ENCODE results near the gene PPIL1. TPM values are rescaled to one million over a fixed set of nuclear protein-coding genes. Genes with fewer than 3 reads are reported as not detected.
A peak's percentile ranks its signal among the peaks of the same experiment; 100 is the strongest.

The PPIL1 gene
- total RNA-seq, 4 donors from 2014 or later, result 2.2 to 9.3 (median 7.3) TPM

DNA sequence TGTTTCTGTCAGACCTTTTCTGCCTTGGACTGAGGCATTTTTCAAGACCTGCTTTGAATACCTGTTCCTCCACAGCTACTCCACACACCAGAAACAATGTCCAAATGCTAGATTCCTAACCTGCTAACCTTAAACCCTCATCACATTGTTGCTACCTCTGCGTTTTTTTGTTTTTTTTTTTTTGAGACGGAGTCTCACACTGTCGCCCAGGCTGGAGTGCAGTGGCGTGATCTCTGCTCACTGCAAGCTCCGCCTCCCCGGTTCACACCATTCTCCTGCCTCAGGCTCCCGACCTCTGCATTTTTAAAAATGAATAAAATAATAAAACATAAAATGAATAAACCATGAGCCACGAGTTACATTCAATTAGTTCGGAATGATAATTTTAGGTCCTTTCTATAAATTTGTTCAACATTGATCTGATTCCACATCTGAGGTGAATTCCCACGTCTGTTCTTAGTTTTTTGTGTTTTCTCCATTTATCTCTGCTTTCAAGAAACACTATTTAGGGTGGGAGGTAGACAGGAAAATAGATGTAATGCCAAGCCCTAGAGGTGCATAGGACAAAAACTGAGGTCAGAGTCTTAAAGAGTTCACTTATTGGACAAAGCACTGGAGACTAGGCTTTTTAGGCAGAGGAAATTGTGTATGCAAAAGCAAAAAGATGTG lies 12.5 kb upstream of the PPIL1 start:
- no peak for TF ChIP-seq POLR2A (IDR thresholded peaks at IDR 0.05)
- TF ChIP-seq, protein P1, sequence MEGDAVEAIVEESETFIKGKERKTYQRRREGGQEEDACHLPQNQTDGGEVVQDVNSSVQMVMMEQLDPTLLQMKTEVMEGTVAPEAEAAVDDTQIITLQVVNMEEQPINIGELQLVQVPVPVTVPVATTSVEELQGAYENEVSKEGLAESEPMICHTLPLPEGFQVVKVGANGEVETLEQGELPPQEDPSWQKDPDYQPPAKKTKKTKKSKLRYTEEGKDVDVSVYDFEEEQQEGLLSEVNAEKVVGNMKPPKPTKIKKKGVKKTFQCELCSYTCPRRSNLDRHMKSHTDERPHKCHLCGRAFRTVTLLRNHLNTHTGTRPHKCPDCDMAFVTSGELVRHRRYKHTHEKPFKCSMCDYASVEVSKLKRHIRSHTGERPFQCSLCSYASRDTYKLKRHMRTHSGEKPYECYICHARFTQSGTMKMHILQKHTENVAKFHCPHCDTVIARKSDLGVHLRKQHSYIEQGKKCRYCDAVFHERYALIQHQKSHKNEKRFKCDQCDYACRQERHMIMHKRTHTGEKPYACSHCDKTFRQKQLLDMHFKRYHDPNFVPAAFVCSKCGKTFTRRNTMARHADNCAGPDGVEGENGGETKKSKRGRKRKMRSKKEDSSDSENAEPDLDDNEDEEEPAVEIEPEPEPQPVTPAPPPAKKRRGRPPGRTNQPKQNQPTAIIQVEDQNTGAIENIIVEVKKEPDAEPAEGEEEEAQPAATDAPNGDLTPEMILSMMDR (IDR thresholded peaks at IDR 0.05), result no peak
- 70% methylated on average over 10 of the region's 10 CpGs for WGBS, 2 donors
- intact Hi-C loops (cut with DNase I; ENCODE audit: low total_unique reads), result no loop called here
- no peak for DNase-seq (ENCODE audit: low spot score in 2 of 2)
- no peak overlapping the region for H3K4me3 ChIP-seq (ENCODE audit: low read depth, poor library complexity, severe bottlenecking)

DNA sequence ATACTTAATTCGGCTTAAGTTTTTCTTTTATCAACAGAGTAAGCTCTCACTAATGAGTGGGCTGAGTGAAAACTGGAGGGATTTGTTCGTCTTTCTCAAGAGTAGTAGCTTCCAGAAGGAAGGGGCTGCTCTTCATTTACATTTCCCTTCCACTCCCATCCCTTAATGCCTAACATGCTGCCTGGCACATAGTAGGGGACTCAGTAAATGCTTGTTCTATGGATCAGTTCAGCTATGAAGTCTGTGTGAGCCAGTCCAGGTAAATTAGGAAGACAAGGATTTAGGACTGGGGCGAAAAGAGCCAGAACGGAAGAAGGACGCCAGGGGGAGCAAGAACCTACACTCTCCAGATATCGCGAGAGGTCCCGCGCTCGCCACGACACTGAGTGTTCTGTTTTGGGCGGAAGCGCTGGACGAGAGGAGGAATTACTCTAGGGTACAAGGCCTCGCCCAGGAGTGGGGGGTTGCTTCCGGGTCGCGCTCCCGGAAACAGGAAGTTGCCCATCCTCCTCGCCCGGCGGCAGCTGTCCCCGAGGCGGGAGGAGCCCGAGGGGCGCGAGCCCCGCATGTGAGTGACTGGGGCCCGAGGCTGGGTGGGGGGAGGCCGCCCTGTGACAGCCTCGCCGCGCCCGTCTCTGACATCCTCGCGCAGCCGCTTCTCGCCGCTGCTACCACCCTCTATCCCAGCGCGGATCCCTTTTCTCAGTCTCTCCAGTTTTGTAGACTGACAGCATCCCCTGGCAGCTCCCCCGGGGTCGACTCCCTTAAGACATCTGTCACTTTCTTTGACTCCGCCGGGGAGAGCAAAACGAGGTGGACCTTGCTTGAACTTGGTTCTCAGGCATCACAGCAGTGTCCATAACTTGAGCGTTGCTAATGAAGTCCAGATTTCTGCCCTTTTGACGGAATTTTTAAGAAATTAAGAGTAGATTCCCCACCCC lies 11.1 kb upstream of the PPIL1 start, which contains the start of gene C6orf89:
TSS of gene C6orf89 (plus strand) at position 492 of the 941 bp plus-strand sequence. CDS start 13,493 bp downstream, outside the sequence.
- intact Hi-C loops (cut with DNase I; ENCODE audit: low total_unique reads), result no loop called here
- 3% methylated on average over 43 to 46 of the region's 48 CpGs for WGBS, 2 donors
- DNase-seq (ENCODE audit: low spot score in 2 of 2), result peak; percentile 98 to 100
- TF ChIP-seq POLR2A (IDR thresholded peaks at IDR 0.05), result peak in 1 of 2 donors; percentile 53
- TF ChIP-seq, protein P1 (IDR thresholded peaks at IDR 0.05), result peak in 1 of 3 donors; percentile 90
- peak within 1 kb of the TSS; percentile 79 for H3K4me3 ChIP-seq (ENCODE audit: low read depth, poor library complexity, severe bottlenecking)

DNA sequence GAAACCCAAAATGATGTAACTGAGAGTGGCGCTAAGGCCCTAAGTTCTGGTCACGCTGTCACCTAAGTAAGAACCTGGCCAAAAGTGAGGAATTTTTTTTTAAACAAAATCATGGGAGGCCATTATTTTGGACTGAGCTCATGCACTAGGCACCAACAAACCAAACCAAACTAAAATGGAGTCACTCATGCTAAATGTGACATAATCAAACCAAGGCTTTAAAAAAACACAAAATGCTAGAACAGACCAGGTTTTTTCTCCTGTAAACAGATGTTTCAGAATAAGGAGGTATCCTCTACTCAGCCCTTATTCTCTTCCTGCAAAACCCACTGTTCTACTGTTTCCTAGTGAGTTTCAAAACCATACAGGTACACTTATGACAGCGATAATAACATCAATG lies 10.0 kb upstream of the PPIL1 start:
- no peak for DNase-seq (ENCODE audit: low spot score in 2 of 2)
- intact Hi-C loops (cut with DNase I; ENCODE audit: low total_unique reads), result no loop called here
- H3K4me3 ChIP-seq (ENCODE audit: low read depth, poor library complexity, severe bottlenecking), result no peak overlapping the region
- TF ChIP-seq, protein P1 (IDR thresholded peaks at IDR 0.05), result no peak
- TF ChIP-seq POLR2A (IDR thresholded peaks at IDR 0.05), result no peak
- WGBS, 2 donors, result 97 to 99% methylated on average over 3 of the region's 3 CpGs

DNA sequence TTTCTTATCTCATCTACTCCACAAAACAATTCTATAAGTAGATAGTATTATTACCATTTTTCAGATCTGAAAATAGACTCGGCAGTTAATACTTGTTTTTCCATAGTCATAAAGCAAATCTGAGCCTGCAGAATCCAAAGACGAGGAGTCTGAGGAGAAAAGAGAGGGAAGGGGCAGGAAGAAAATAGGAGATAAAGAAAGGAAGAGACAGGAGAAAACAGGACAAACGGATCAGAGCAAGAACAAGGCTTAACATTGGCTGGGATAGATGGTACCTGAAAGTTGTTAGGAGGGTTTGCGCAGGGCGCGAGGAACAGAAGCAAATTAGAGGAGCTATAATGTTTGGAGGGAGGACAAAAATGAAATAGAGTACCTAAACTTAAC lies 639 bp upstream of the PPIL1 start:
- intact Hi-C loops (cut with DNase I; ENCODE audit: low total_unique reads), result no loop called here
- TF ChIP-seq, protein P1 (IDR thresholded peaks at IDR 0.05), result no peak
- no peak for TF ChIP-seq POLR2A (IDR thresholded peaks at IDR 0.05)
- H3K4me3 ChIP-seq (ENCODE audit: low read depth, poor library complexity, severe bottlenecking), result no peak overlapping the region
- 33 to 36% methylated on average over 6 of the region's 6 CpGs for WGBS, 2 donors
- no peak for DNase-seq (ENCODE audit: low spot score in 2 of 2)

DNA sequence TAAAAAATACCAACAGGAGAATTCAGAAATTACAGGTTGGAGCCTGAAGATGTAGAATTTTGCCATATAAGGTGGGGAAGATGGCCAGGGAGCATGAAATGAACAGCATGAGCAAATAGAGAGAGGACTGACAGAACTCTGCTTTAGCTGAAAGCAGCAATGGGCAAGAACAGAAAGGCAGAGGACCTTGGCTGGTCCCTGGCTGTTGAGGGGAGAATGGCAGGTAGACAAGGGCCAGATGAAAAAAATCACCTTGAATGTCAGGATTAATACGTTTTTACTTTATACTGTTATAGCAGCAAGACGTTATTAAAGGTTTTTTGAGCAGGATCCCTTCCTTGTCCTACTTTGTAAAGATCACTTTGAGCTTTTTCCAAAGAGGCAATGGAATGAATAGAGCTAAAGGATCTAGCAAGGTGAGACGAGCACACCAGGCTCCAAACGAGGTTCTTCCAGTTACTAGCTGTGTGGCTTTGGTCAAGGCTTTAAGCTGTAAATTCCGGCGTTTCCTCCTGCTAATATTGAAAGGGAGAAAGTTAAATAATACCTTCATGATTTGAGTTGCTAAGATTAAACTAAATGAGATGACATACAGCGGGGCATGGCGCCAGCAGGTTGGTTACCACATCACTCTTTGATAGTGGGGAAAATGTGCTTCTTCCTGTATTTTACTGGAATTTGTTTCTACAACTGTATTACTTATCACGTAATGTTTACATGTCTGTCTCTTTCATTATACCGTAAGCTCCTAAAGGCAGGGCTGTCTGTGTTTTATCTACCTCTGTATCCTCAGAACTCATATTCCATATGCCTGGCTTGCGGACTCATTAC lies 776 bp downstream of the PPIL1 start:
- WGBS, 2 donors, result 9 to 13% methylated on average over 11 of the region's 11 CpGs
- peak in 1 of 2 donors; percentile 80 for DNase-seq (ENCODE audit: low spot score in 2 of 2)
- no peak for TF ChIP-seq POLR2A (IDR thresholded peaks at IDR 0.05)
- TF ChIP-seq, protein P1 (IDR thresholded peaks at IDR 0.05), result no peak
- intact Hi-C loops (cut with DNase I; ENCODE audit: low total_unique reads), result no loop called here
- peak overlapping the region; percentile 86 for H3K4me3 ChIP-seq (ENCODE audit: low read depth, poor library complexity, severe bottlenecking)

Measured in lower leg skin (tissue), 4 donors.